SJSA1 (cell line): ENCODE measurements around the gene CERS5. TPM values are rescaled to one million over a fixed set of nuclear protein-coding genes. Genes with fewer than 3 reads are reported as not detected.

Experiments
- DNase-seq, 2 experiments: peaks; one replicate each; pipeline ENCODE4 v3.0.0-alpha.2; 2015 to 2020; ENCODE audit warnings: low spot score in 2 of 2, low read depth in 1 of 2
- H3K27ac ChIP-seq: fragments of 250-450 bp; sonication (Bioruptor Pico); 2 replicates; pipeline ENCODE4 v1.5.1; 2020; ENCODE audit warnings: mild to moderate bottlenecking, moderate library complexity
- H3K27me3 ChIP-seq: fragments of 250-450 bp; sonication (Bioruptor Pico); replicated peaks from 2 replicates; pipeline ENCODE4 v1.5.1; 2020; ENCODE audit warnings: mild to moderate bottlenecking, moderate library complexity
- H3K36me3 ChIP-seq: fragments of 250-450 bp; sonication (Bioruptor Pico); 2 replicates; pipeline ENCODE4 v1.5.1; 2020; ENCODE audit warnings: mild to moderate bottlenecking
- H3K4me1 ChIP-seq: fragments of 250-450 bp; sonication (Bioruptor Pico); replicated peaks from 2 replicates; pipeline ENCODE4 v1.6.1; 2021; ENCODE audit warnings: mild to moderate bottlenecking
- H3K4me3 ChIP-seq: fragments of 250-450 bp; sonication (Bioruptor Pico); 2 replicates; pipeline ENCODE4 v1.5.1; 2020; ENCODE audit warnings: mild to moderate bottlenecking
- H3K9me3 ChIP-seq: fragments of 250-450 bp; sonication (Bioruptor Pico); replicated peaks from 2 replicates; pipeline ENCODE4 v1.5.1; 2020; ENCODE audit warnings: mild to moderate bottlenecking
- total RNA-seq: library from RNA; depleted of rRNA; stranded (reverse); fragments of >200 nt; shearing (Covaris generic); gene quantifications from 2 replicates; pipeline ENCODE4 v1.2.3, GENCODE V29; 2014; rRNA removed

The CERS5 gene
- total RNA-seq, 1 experiment from 2014 or later = 36.3 TPM

- DNase-seq = no peak
- Histone ChIP-seq H3K9me3 (no peaks in the 10 kb centered on the region), H3K27me3 (no peaks in the 10 kb centered on the region)
These were observed 84.5 kb downstream of the CERS5 start for GRCh38 chr12:50082644-50083043.

GRCh38 chr12:50081096-50081808, 85.9 kb downstream of the CERS5 start:
- Histone ChIP-seq H3K9me3 (no peaks in the 10 kb centered on the region), H3K4me1 (peaks cover 10% of the 10 kb centered on the region), H3K4me3 (no peak overlapping the region), H3K36me3 (0 out of 2 replicates have a peak, but pooled peaks cover 4% of the 10 kb centered on the region), H3K27me3 (no peaks in the 10 kb centered on the region), H3K27ac (no peak overlapping the region)
- no peak for DNase-seq

More at GRCh38 chr12:50082644-50083043, 84.5 kb downstream of the CERS5 start:
- Histone ChIP-seq H3K36me3 (peaks cover 16% of the 10 kb centered on the region), H3K27ac (no peak overlapping the region), H3K4me3 (no peak overlapping the region), H3K4me1 (peaks cover 10% of the 10 kb centered on the region)

- DNase-seq = no peak
- Histone ChIP-seq H3K4me3 (no peak overlapping the region), H3K36me3 (no peaks in the 10 kb centered on the region), H3K4me1 (peaks cover 6% of the 10 kb centered on the region; the same call in 1 of the 2 replicates), H3K27ac (no peak overlapping the region), H3K9me3 (no peaks in the 10 kb centered on the region), H3K27me3 (no peaks in the 10 kb centered on the region)
These were observed 87.4 kb downstream of the CERS5 start for GRCh38 chr12:50079771-50080170.

Other genes starting within 250 kb of the CERS5 start
- gene AQP2, start 216.6 kb downstream of the CERS5 start, total RNA-seq = not detected in 2 replicates
- gene AQP5, start 205.5 kb downstream of the CERS5 start, total RNA-seq = not detected in 2 replicates
- not detected in 2 replicates for gene AQP6, start 194.4 kb downstream of the CERS5 start, total RNA-seq
- 194 and 212 TPM in 2 replicates for gene RACGAP1, start 141.9 kb downstream of the CERS5 start, total RNA-seq
- 0.37 and 0.50 TPM in 2 replicates for gene ASIC1, start 109.8 kb downstream of the CERS5 start, total RNA-seq
- 55.7 and 61.5 TPM in 2 replicates for gene SMARCD1, start 82.0 kb downstream of the CERS5 start, total RNA-seq
- gene GPD1, start 63.4 kb downstream of the CERS5 start, total RNA-seq = not detected in 2 replicates
- 49.7 and 62.3 TPM in 2 replicates for gene COX14, start 55.1 kb downstream of the CERS5 start, total RNA-seq
- 156 and 199 TPM in 2 replicates for gene LIMA1, start 116.2 kb upstream of the CERS5 start, total RNA-seq
- 0.03 TPM in 1 of 2 replicates, not detected in the other for gene FAM186A, start 229.2 kb upstream of the CERS5 start, total RNA-seq
- 20.9 and 38.1 TPM in 2 replicates for gene LARP4, start 233.5 kb upstream of the CERS5 start, total RNA-seq